GM12892 (cell line): Measurements from ENCODE around the gene FFAR2.

Source experiments
- POLR2A ChIP-seq: IDR thresholded peaks from 2 replicates; pipeline ENCODE4 v1.6.1; 2011; ENCODE audit warnings: low read depth, low read length, control low read depth
- POLR2AphosphoS5 ChIP-seq: IDR thresholded peaks from 2 replicates; pipeline ENCODE4 v1.6.1; 2011; ENCODE audit warnings: low read depth, low read length, control low read depth

DNA sequence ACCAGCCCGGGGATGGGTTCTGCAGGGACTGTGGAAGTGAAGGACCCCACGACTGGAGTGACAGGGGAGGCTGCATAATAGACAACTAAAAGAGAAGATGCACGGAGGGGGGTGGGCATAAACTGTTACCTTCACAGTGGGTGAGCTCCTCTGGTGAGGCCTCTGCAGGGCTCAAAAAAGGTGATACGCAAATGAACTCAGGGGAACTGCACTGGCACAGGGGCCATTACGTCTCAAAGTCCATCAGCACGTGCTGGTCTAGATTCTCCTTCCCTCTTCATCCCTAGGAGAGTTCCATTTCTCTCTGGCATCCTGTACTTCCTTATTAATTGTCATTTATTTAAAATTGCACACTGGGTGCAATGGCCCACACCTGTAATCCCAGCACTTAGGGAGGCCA is 8.1 kb upstream of the FFAR2 start:
- TF ChIP-seq POLR2AphosphoS5 (no peak), POLR2A (no peak)
